Stimulated activated CD4-positive, alpha-beta T cell treated with anti-CD3 and anti-CD28 coated beads, TNF-alpha, amount 100 ng/mL, for 4 hours (primary cell): ENCODE data around the gene HDAC10.
A peak's percentile ranks its signal among the peaks of the same experiment; 100 is the strongest.
"Not testable (repeated sequence)": the region's sequence is repeated elsewhere in the genome, so short reads cannot be mapped to it uniquely, and the experiment has no call there.

Experiments
- DNase-seq, 3 experiments: peaks; one replicate each; pipeline ENCODE4 v3.0.0-alpha.2; 2020; ENCODE audit warnings: low read depth in 3 of 3

Gene HDAC10

GRCh38 chr22:50285568-50286229 lies 34.6 kb upstream of the HDAC10 start:
- no peak for DNase-seq

- no peak for DNase-seq
Measured at GRCh38 chr22:50284479-50284878, 33.4 kb upstream of the HDAC10 start.

- no peak for DNase-seq
Measured at GRCh38 chr22:50283821-50284220, 32.8 kb upstream of the HDAC10 start.

GRCh38 chr22:50282361-50283155 lies 31.5 kb upstream of the HDAC10 start:
- no peak for DNase-seq

- no peak for DNase-seq
Measured at GRCh38 chr22:50281957-50282356, 30.9 kb upstream of the HDAC10 start.

GRCh38 chr22:50281384-50281760 lies 30.3 kb upstream of the HDAC10 start:
- no peak for DNase-seq

- no peak for DNase-seq
Measured at GRCh38 chr22:50280708-50281383, 29.8 kb upstream of the HDAC10 start.

GRCh38 chr22:50280022-50280707 lies 29.1 kb upstream of the HDAC10 start:
- no peak for DNase-seq

- DNase-seq: no peak
Measured at GRCh38 chr22:50278956-50279619, 28.0 kb upstream of the HDAC10 start.

GRCh38 chr22:50278461-50278860 lies 27.4 kb upstream of the HDAC10 start:
- no peak for DNase-seq

- no peak for DNase-seq
Measured at GRCh38 chr22:50277761-50278160, 26.7 kb upstream of the HDAC10 start.

- DNase-seq: no peak
Measured at GRCh38 chr22:50276143-50276542, 25.1 kb upstream of the HDAC10 start.

- no peak for DNase-seq
Measured at GRCh38 chr22:50275181-50276055, 24.4 kb upstream of the HDAC10 start.

- DNase-seq: no peak
Measured at GRCh38 chr22:50274771-50275170, 23.7 kb upstream of the HDAC10 start.

GRCh38 chr22:50274311-50274710 lies 23.2 kb upstream of the HDAC10 start:
- DNase-seq: no peak

- not testable (repeated sequence) for DNase-seq
Measured at GRCh38 chr22:50273781-50274180, 22.7 kb upstream of the HDAC10 start.

GRCh38 chr22:50273352-50273751 lies 22.3 kb upstream of the HDAC10 start:
- DNase-seq: not testable (repeated sequence)

- no peak for DNase-seq
Measured at GRCh38 chr22:50272044-50272802, 21.2 kb upstream of the HDAC10 start.

GRCh38 chr22:50271519-50271970 lies 20.5 kb upstream of the HDAC10 start:
- peak in 2 of 3 experiments; percentile 44 to 47 for DNase-seq
